GM12878 (cell line): ENCODE results near the gene DIPK1A. TPM values are rescaled to one million over a fixed set of nuclear protein-coding genes. Genes with fewer than 3 reads are reported as not detected.

Experiments
- ATAC-seq: fragments of 200-7000 bp; cut with Tn5 transposase; 3 replicates; pipeline ENCODE4 v1.9.1; 2020; ENCODE audit warnings: mild to moderate bottlenecking, moderate library complexity
- BruUV-seq: library from RNA; stranded (reverse); fragments of 400-500 nt; replicated peaks from 2 replicates; lab custom pipeline; 2021; lab: Mats Ljungman, UMichigan
- CTCF ChIA-PET: fragments of 300-600 bp; sonication (Branson Sonifier 250); formaldehyde crosslinking; extraction: SDS; loops from one replicate; lab custom pipeline; 2021; ENCODE audit warnings: inconsistent platforms; lab: Yijun Ruan, JAX
- POLR2A ChIA-PET: fragments of 350-600 bp; formaldehyde crosslinking; extraction: SDS; loops from one replicate; lab custom pipeline; 2021; ENCODE audit warnings: inconsistent platforms; lab: Charles Lee
- RAD21 ChIA-PET: fragments of 300-600 bp; sonication (Branson Sonifier 250); formaldehyde crosslinking; loops from one replicate; lab custom pipeline; 2023; ENCODE audit warnings: antibody characterized with exemption; ENCODE audit not compliant: unreplicated experiment; lab: Charles Lee
- SMC1A ChIA-PET: fragments of 300-600 bp; sonication (Branson Sonifier 250); formaldehyde crosslinking; loops from one replicate; lab custom pipeline; 2023; ENCODE audit not compliant: unreplicated experiment, uncharacterized antibody; lab: Charles Lee
- DNase-seq: peaks from one replicate; pipeline ENCODE4 v3.0.0-alpha.2; 2011; ENCODE audit warnings: low read depth, low spot score
- FAIRE-seq: peaks from 3 replicates; lab custom pipeline; 2011; peaks lifted over from hg19 to GRCh38; lab: Jason Lieb, UNC
- H2AFZ ChIP-seq: 2 replicates; pipeline ENCODE4 v1.6.0; 2011; ENCODE audit warnings: low read depth, low read length, control low read depth; ENCODE audit not compliant: control insufficient read depth
- H3K27ac ChIP-seq: 2 replicates; pipeline ENCODE4 v1.5.1; 2011; ENCODE audit warnings: control low read depth; ENCODE audit not compliant: control insufficient read depth, insufficient read depth
- H3K27me3 ChIP-seq, 2 experiments: replicated peaks in 1 of 2; 2 replicates each; pipeline versions ENCODE4 v1.6.0 to v1.6.1; 2011; ENCODE audit warnings: low read length in 1 of 2; ENCODE audit not compliant: control insufficient read depth in 2 of 2, insufficient read depth in 2 of 2
- H3K36me3 ChIP-seq, 2 experiments: 2 replicates each; pipeline ENCODE4 v1.5.1; 2011; ENCODE audit warnings: low read length in 1 of 2; ENCODE audit not compliant: control insufficient read depth in 2 of 2, insufficient read depth in 2 of 2
- H3K4me1 ChIP-seq: 2 replicates; pipeline ENCODE4 v1.6.1; 2011; ENCODE audit warnings: mild to moderate bottlenecking, low read length, moderate library complexity, mixed read lengths; ENCODE audit not compliant: control insufficient read depth, insufficient read depth
- H3K4me2 ChIP-seq: 2 replicates; pipeline ENCODE4 v1.6.0; 2011; ENCODE audit warnings: control low read depth; ENCODE audit not compliant: control insufficient read depth, insufficient read depth
- H3K4me3 ChIP-seq: fragments of 200-600 bp; sonication (generic); 2 replicates; pipeline ENCODE4 v1.5.1; 2016
- H3K79me2 ChIP-seq: 2 replicates; pipeline ENCODE4 v1.6.0; 2011; ENCODE audit warnings: low read length; ENCODE audit not compliant: control insufficient read depth, insufficient read depth
- H3K9ac ChIP-seq: 2 replicates; pipeline ENCODE4 v1.8.0; 2011; ENCODE audit warnings: low read length, control low read depth, mixed read lengths; ENCODE audit not compliant: control insufficient read depth, insufficient read depth
- H3K9me3 ChIP-seq: replicated peaks from 3 replicates; pipeline ENCODE4 v1.5.1; 2011; ENCODE audit warnings: mild to moderate bottlenecking, low read length; ENCODE audit not compliant: control insufficient read depth, insufficient read depth
- H4K20me1 ChIP-seq: 2 replicates; pipeline ENCODE4 v1.6.0; 2011; ENCODE audit not compliant: control insufficient read depth, insufficient read depth
- BCL11A ChIP-seq: IDR thresholded peaks from 2 replicates; pipeline ENCODE4 v1.6.1; 2011; ENCODE audit warnings: low read depth, low read length
- BRCA1 ChIP-seq: IDR thresholded peaks from 2 replicates; pipeline ENCODE4 v1.6.1; 2011; ENCODE audit warnings: low read depth, low read length, improper control_type of control experiment
- E2F8 ChIP-seq: fragments of 450-650 bp; IDR thresholded peaks from 2 replicates; pipeline ENCODE4 v1.6.1; 2018; ENCODE audit warnings: mild to moderate bottlenecking, low read depth, moderate library complexity; ENCODE audit not compliant: partially characterized antibody
- EZH2 ChIP-seq: IDR thresholded peaks from 2 replicates; pipeline ENCODE4 v1.6.1; 2012; ENCODE audit warnings: low read depth, mild to moderate bottlenecking, control low read depth, inconsistent platforms, low read length, borderline replicate concordance; ENCODE audit not compliant: control insufficient read depth
- HDAC2 ChIP-seq: fragments of 200-600 bp; sonication (generic); IDR thresholded peaks from 2 replicates; pipeline ENCODE4 v1.6.1; 2017
- IRF4 ChIP-seq: IDR thresholded peaks from 2 replicates; pipeline ENCODE4 v1.6.1; 2011; ENCODE audit warnings: low read depth, low read length
- SPI1 ChIP-seq: IDR thresholded peaks from 2 replicates; pipeline ENCODE4 v1.6.1; 2011; ENCODE audit warnings: low read depth, mild to moderate bottlenecking, low read length, moderate library complexity, borderline replicate concordance; ENCODE audit not compliant: insufficient read depth
- SUPT20H ChIP-seq: IDR thresholded peaks from 2 replicates; pipeline ENCODE4 v1.6.1; 2011; ENCODE audit warnings: low read depth, mild to moderate bottlenecking, low read length, moderate library complexity, borderline replicate concordance; ENCODE audit not compliant: control insufficient read depth
- WGBS: methylation state at CpG from one replicate; pipeline ENCODE4 v1.1.6; 2016; ENCODE audit warnings: low lambda C conversion rate; ENCODE audit not compliant: insufficient replicate concordance, insufficient coverage; ENCODE audit errors: missing lambda C conversion rate; 5-methylcytosine and 5-hydroxymethylcytosine counted together
- in situ Hi-C: fragments of 300-500 bp; cut with MboI; formaldehyde crosslinking; loops from 9 replicates; pipeline ENCODE4 v1.14.3; 2018; ENCODE audit warnings: mixed read lengths
- intact Hi-C: fragments of 100-400 bp; cut with micrococcal nuclease; formaldehyde crosslinking; loops from one replicate; pipeline ENCODE4 v1.14.2; 2022; ENCODE audit not compliant: unreplicated experiment
- polyA plus RNA-seq, 11 experiments: library from polyadenylated mRNA; depleted of rRNA in 4 of 11; unstranded in 6 of 11; stranded (reverse) in 5 of 11; fragments of >200 nt; fragmentation: Nextera tagmentation in 4 of 11; fragmentation: Illumina TruSeq in 1 of 11; extraction: Ambion mirVana in 4 of 11; extraction: Trizol in 1 of 11; gene quantifications; 1 replicate in 1 of 11; 2 replicates in 10 of 11; pipeline versions ENCODE4 v1.2.1 to v1.2.3, GENCODE V29; 2011 to 2016; ENCODE audit warnings: inconsistent platforms in 2 of 11, missing spikeins in 2 of 11, low read depth in 1 of 11
- total RNA-seq, 4 experiments: library from RNA; depleted of rRNA in 3 of 4; stranded (reverse); fragments of >200 nt in 3 of 4; fragmentation: Illumina TruSeq in 1 of 4; extraction: Trizol in 1 of 4; gene quantifications; 2 replicates each; pipeline versions ENCODE4 v1.2.1 to v1.2.3, GENCODE V29; 2013 to 2021
- TF ChIP-seq, protein P1 (sequence below): fragments of 450-650 bp; IDR thresholded peaks from 2 replicates; pipeline ENCODE4 v1.6.1; 2017; ENCODE audit warnings: mild to moderate bottlenecking, low read depth, inconsistent platforms; ENCODE audit not compliant: poor library complexity, severe bottlenecking
- TF ChIP-seq, protein P2 (sequence below), 3 experiments: IDR thresholded peaks in 2 of 3; conservative IDR thresholded peaks in 1 of 3; 2 replicates each; pipeline ENCODE4 v1.5.1; 2011; ENCODE audit warnings: low read depth in 3 of 3, low read length in 3 of 3, mild to moderate bottlenecking in 3 of 3, control low read depth in 2 of 3, moderate library complexity in 2 of 3, inconsistent platforms in 1 of 3, mixed read lengths in 1 of 3; ENCODE audit not compliant: control insufficient read depth in 2 of 3, insufficient read depth in 1 of 3; ENCODE audit errors: extremely low read depth in 1 of 3

The DIPK1A gene
- total and polyA plus RNA-seq, 10 of the 15 experiments (the other 5 are each of a cell fraction or from before 2014, with no cell fraction given) = 4.9 to 15.0 (median 9.7) TPM

GRCh38 chr1:92817986-92818764 is 143.1 kb downstream of the DIPK1A start:
- Histone ChIP-seq H4K20me1 (no peaks in the 10 kb centered on the region), H3K9ac (no peak overlapping the region), H3K36me3 (no peaks in the 10 kb centered on the region), H3K4me3 (no peak overlapping the region), H3K9me3 (no peaks in the 10 kb centered on the region), H3K27ac (no peak overlapping the region), H2AFZ (no peak overlapping the region; the same call in none of the 2 replicates), H3K4me1 (no peaks in the 10 kb centered on the region), H3K27me3 (no peaks in the 10 kb centered on the region), H3K4me2 (no peak overlapping the region), H3K79me2 (no peaks in the 10 kb centered on the region)
- POLR2A ChIA-PET = interaction anchor here (0.7 to 1.2 kb wide), 3 partner anchors 69 to 173 kb away, joined by 3 to 8 read pairs (median 8); no protein-coding TSS in a partner anchor
- FAIRE-seq (no peak), ATAC-seq (peak; percentile 90), DNase-seq (no peak)
- CTCF ChIA-PET = interaction anchor here (0.6 to 7.6 kb wide), 37 partner anchors 8 to 917 kb away, joined by 3 to 178 read pairs (median 4); partner anchors contain the start of genes EVI5 and RPL5
- SMC1A ChIA-PET = interaction anchor here (0.6 to 5.1 kb wide), 15 partner anchors 18 to 825 kb away, joined by 3 to 56 read pairs (median 4); no protein-coding TSS in a partner anchor
- in situ Hi-C loops (loop anchor here (5.0 kb wide), 1 partner anchor 71 kb away; no protein-coding TSS in a partner anchor), intact Hi-C loops (loop anchor here (1.0 to 10.0 kb wide), 3 partner anchors 69 to 821 kb away; no protein-coding TSS in a partner anchor)
- BruUV-seq = no TSS peak
- WGBS = 62% methylated on average over 3 of the region's 3 CpGs
- RAD21 ChIA-PET = interaction anchor here (0.6 to 4.8 kb wide), 11 partner anchors 10 to 820 kb away, joined by 3 to 65 read pairs (median 4); no protein-coding TSS in a partner anchor
- TF ChIP-seq HDAC2 (no peak), IRF4 (no peak), BRCA1 (no peak), SUPT20H (no peak), BCL11A (no peak), EZH2 (no peak), SPI1 (no peak), E2F8 (no peak)
- TF ChIP-seq, protein P1, sequence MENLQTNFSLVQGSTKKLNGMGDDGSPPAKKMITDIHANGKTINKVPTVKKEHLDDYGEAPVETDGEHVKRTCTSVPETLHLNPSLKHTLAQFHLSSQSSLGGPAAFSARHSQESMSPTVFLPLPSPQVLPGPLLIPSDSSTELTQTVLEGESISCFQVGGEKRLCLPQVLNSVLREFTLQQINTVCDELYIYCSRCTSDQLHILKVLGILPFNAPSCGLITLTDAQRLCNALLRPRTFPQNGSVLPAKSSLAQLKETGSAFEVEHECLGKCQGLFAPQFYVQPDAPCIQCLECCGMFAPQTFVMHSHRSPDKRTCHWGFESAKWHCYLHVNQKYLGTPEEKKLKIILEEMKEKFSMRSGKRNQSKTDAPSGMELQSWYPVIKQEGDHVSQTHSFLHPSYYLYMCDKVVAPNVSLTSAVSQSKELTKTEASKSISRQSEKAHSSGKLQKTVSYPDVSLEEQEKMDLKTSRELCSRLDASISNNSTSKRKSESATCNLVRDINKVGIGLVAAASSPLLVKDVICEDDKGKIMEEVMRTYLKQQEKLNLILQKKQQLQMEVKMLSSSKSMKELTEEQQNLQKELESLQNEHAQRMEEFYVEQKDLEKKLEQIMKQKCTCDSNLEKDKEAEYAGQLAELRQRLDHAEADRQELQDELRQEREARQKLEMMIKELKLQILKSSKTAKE = no peak
- TF ChIP-seq, protein P2, sequence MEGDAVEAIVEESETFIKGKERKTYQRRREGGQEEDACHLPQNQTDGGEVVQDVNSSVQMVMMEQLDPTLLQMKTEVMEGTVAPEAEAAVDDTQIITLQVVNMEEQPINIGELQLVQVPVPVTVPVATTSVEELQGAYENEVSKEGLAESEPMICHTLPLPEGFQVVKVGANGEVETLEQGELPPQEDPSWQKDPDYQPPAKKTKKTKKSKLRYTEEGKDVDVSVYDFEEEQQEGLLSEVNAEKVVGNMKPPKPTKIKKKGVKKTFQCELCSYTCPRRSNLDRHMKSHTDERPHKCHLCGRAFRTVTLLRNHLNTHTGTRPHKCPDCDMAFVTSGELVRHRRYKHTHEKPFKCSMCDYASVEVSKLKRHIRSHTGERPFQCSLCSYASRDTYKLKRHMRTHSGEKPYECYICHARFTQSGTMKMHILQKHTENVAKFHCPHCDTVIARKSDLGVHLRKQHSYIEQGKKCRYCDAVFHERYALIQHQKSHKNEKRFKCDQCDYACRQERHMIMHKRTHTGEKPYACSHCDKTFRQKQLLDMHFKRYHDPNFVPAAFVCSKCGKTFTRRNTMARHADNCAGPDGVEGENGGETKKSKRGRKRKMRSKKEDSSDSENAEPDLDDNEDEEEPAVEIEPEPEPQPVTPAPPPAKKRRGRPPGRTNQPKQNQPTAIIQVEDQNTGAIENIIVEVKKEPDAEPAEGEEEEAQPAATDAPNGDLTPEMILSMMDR (IDR thresholded peaks at IDR 0.05 in 2 of 3, conservative IDR thresholded peaks at IDR 0.05 in 1 of 3; ENCODE audit: control insufficient read depth in 2 of 3, extremely low read depth in 1 of 3, insufficient read depth in 1 of 3, low read depth in 3 of 3, low read length in 3 of 3) = peak; percentile 62 to 86 (median 77)
